Astrocyte (in vitro differentiated cells and primary cell): ENCODE data around the gene HS2ST1. TPM values are rescaled to one million over a fixed set of nuclear protein-coding genes. Genes with fewer than 3 reads are reported as not detected.

Source experiments
- DNase-seq: peaks from one replicate; pipeline ENCODE4 v3.0.0-alpha.2; 2010; ENCODE audit warnings: low read depth
- FAIRE-seq: peaks from 2 replicates; lab custom pipeline; 2011; peaks lifted over from hg19 to GRCh38; lab: Jason Lieb, UNC
- H2AFZ ChIP-seq: 2 replicates; pipeline ENCODE4 v1.6.0; 2012; ENCODE audit warnings: low read depth, low read length, inconsistent platforms
- H3K27ac ChIP-seq: 2 replicates; pipeline ENCODE4 v1.5.1; 2011; ENCODE audit warnings: low read depth, low read length, inconsistent platforms
- H3K27me3 ChIP-seq: 2 replicates; pipeline ENCODE4 v1.6.0; 2011; ENCODE audit warnings: low read length, inconsistent platforms; ENCODE audit not compliant: insufficient read depth
- H3K36me3 ChIP-seq: 2 replicates; pipeline ENCODE4 v1.5.1; 2011; ENCODE audit warnings: low read length, inconsistent platforms; ENCODE audit not compliant: insufficient read depth
- H3K4me1 ChIP-seq: 2 replicates; pipeline ENCODE4 v1.5.1; 2011; ENCODE audit warnings: low read length, inconsistent platforms; ENCODE audit not compliant: insufficient read depth
- H3K4me2 ChIP-seq: 2 replicates; pipeline ENCODE4 v1.6.0; 2012; ENCODE audit warnings: low read length, inconsistent platforms
- H3K4me3 ChIP-seq: 2 replicates; pipeline ENCODE4 v1.5.1; 2011; ENCODE audit warnings: low read depth, mild to moderate bottlenecking, low read length, inconsistent platforms; ENCODE audit not compliant: insufficient read depth
- H3K79me2 ChIP-seq: 2 replicates; pipeline ENCODE4 v1.6.0; 2012; ENCODE audit warnings: mild to moderate bottlenecking, low read length, inconsistent platforms; ENCODE audit not compliant: insufficient read depth
- H3K9ac ChIP-seq: 2 replicates; pipeline ENCODE4 v1.6.0; 2012; ENCODE audit warnings: mild to moderate bottlenecking, low read length, inconsistent platforms
- H3K9me3 ChIP-seq: 2 replicates; pipeline ENCODE4 v1.5.1; 2012; ENCODE audit warnings: low read depth, mild to moderate bottlenecking, low read length, inconsistent platforms; ENCODE audit not compliant: insufficient read depth
- H4K20me1 ChIP-seq: 2 replicates; pipeline ENCODE4 v1.6.0; 2012; ENCODE audit warnings: low read length, inconsistent platforms; ENCODE audit not compliant: insufficient read depth
- H3K27ac Mint-ChIP-seq: one replicate; pipeline ENCODE4 v1.8.0; 2021; ENCODE audit warnings: mild to moderate bottlenecking, mixed read lengths; ENCODE audit not compliant: unreplicated experiment
- H3K27me3 Mint-ChIP-seq: one replicate; pipeline ENCODE4 v1.8.0; 2021; ENCODE audit warnings: low read depth, mixed read lengths; ENCODE audit not compliant: unreplicated experiment
- H3K36me3 Mint-ChIP-seq: one replicate; pipeline ENCODE4 v1.8.0; 2021; ENCODE audit warnings: low read depth, mixed read lengths; ENCODE audit not compliant: unreplicated experiment
- H3K4me1 Mint-ChIP-seq: one replicate; pipeline ENCODE4 v1.8.0; 2021; ENCODE audit warnings: low read depth, mixed read lengths; ENCODE audit not compliant: unreplicated experiment
- H3K4me3 Mint-ChIP-seq: one replicate; pipeline ENCODE4 v1.8.0; 2021; ENCODE audit warnings: mild to moderate bottlenecking, moderate library complexity, mixed read lengths; ENCODE audit not compliant: unreplicated experiment
- H3K9me3 Mint-ChIP-seq: one replicate; pipeline ENCODE4 v1.8.0; 2021; ENCODE audit warnings: mild to moderate bottlenecking, mixed read lengths; ENCODE audit not compliant: unreplicated experiment
- EZH2 ChIP-seq: IDR thresholded peaks from 2 replicates; pipeline ENCODE4 v1.6.1; 2012; ENCODE audit warnings: mild to moderate bottlenecking, low read length, inconsistent platforms; ENCODE audit not compliant: insufficient read depth
- total RNA-seq: library from RNA; stranded (reverse); gene quantifications from 2 replicates; pipeline ENCODE4 v1.2.1, GENCODE V29; 2021
- TF ChIP-seq, protein P1 (sequence below): IDR thresholded peaks from 2 replicates; pipeline ENCODE4 v1.5.1; 2011; ENCODE audit warnings: low read depth, mild to moderate bottlenecking, inconsistent platforms, low read length, moderate library complexity; ENCODE audit not compliant: insufficient read depth

The HS2ST1 gene
- total RNA-seq, 1 donor from 2014 or later, result 34.7 TPM

DNA sequence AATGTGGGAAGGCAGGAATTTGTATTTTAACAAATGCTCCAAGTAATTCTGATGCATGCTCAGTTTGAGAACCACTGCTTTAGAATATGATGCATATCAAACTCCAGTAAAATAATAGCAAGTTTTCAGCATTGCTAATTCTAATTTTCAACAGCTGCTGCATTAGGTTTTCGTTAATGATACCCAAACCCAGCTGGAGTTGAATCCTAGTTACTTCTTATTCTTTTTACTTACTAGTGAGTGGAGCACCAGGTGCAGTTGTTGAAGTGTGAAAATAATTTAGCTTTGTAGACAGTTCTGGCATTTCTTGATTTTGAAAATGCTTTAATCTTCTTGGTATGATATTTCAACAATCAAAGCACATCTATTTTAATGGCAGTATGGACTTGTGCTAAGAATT, 138.5 kb downstream of the HS2ST1 start:
- H3K4me2 ChIP-seq, result no peak overlapping the region
- no peaks in the 10 kb centered on the region for H3K36me3 ChIP-seq
- H3K79me2 ChIP-seq, result peaks cover 4% of the 10 kb centered on the region
- TF ChIP-seq, protein P1, sequence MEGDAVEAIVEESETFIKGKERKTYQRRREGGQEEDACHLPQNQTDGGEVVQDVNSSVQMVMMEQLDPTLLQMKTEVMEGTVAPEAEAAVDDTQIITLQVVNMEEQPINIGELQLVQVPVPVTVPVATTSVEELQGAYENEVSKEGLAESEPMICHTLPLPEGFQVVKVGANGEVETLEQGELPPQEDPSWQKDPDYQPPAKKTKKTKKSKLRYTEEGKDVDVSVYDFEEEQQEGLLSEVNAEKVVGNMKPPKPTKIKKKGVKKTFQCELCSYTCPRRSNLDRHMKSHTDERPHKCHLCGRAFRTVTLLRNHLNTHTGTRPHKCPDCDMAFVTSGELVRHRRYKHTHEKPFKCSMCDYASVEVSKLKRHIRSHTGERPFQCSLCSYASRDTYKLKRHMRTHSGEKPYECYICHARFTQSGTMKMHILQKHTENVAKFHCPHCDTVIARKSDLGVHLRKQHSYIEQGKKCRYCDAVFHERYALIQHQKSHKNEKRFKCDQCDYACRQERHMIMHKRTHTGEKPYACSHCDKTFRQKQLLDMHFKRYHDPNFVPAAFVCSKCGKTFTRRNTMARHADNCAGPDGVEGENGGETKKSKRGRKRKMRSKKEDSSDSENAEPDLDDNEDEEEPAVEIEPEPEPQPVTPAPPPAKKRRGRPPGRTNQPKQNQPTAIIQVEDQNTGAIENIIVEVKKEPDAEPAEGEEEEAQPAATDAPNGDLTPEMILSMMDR, result no peak
- no peak for TF ChIP-seq EZH2
- no peak overlapping the region for H3K4me3 ChIP-seq
- Mint-ChIP-seq H3K9me3 (peaks cover under 1% of the 10 kb centered on the region), H3K4me1 (no peaks in the 10 kb centered on the region), H3K27ac (no peak overlapping the region), H3K36me3 (no peaks in the 10 kb centered on the region), H3K27me3 (no peaks in the 10 kb centered on the region), H3K4me3 (no peak overlapping the region)
- no peaks in the 10 kb centered on the region for H3K27me3 ChIP-seq
- no peak overlapping the region for H2AFZ ChIP-seq
- no peak overlapping the region for H3K9ac ChIP-seq
- DNase-seq (no peak), FAIRE-seq (no peak)
- H4K20me1 ChIP-seq, result peaks cover 9% of the 10 kb centered on the region
- H3K9me3 ChIP-seq, result no peaks in the 10 kb centered on the region
- no peaks in the 10 kb centered on the region for H3K4me1 ChIP-seq
- no peak overlapping the region for H3K27ac ChIP-seq

DNA sequence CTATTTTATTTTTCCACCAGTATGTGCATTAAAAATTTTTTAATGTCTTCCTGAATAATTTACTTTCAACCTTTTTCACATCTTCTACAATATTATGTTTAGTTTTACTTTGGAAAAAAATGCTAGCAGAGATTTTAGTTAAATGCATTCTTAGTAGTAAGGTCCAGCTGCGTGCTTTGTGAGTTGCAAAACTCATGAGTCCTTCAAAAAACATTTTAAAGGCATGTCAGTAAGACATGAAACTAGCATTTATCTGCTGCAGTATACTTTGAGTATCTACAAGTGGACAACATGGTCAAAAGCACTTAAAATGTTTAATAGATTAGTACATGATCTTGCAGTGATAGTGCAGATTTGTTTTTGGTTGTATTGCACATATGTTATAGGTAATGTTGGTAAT, 139.0 kb downstream of the HS2ST1 start:
- Histone ChIP-seq H2AFZ (no peak overlapping the region), H3K79me2 (no peaks in the 10 kb centered on the region), H3K27ac (no peak overlapping the region), H3K4me3 (no peak overlapping the region), H3K4me1 (no peaks in the 10 kb centered on the region), H3K4me2 (no peak overlapping the region), H3K27me3 (no peaks in the 10 kb centered on the region), H3K36me3 (no peaks in the 10 kb centered on the region), H4K20me1 (peaks cover 11% of the 10 kb centered on the region), H3K9ac (no peak overlapping the region), H3K9me3 (no peaks in the 10 kb centered on the region)
- Mint-ChIP-seq H3K4me1 (no peaks in the 10 kb centered on the region), H3K9me3 (peaks cover 3% of the 10 kb centered on the region), H3K4me3 (no peak overlapping the region), H3K27me3 (no peaks in the 10 kb centered on the region), H3K36me3 (no peaks in the 10 kb centered on the region), H3K27ac (no peak overlapping the region)
- no peak for FAIRE-seq
- TF ChIP-seq EZH2, result no peak
- TF ChIP-seq, protein P1, result no peak
- no peak for DNase-seq

DNA sequence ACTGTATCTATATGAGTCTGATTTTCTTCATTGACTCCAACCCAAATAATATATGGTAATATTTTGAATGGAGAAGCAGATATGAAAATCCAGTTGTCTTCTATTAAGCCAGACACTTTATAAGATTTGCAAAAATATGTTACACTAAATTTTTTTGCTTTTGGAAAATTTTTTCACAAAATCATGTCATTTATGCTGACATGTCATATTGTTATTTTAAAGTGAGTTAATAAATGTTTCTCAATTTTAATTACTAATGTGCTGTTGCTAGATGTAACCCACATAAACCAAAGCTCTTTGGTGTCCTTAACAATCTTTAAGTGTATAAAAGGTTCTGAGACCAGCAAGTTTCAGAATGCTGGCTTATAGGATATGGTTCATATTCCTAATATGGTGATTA, 142.5 kb downstream of the HS2ST1 start:
- H4K20me1 ChIP-seq, result peaks cover 11% of the 10 kb centered on the region
- H3K4me1 ChIP-seq, result no peaks in the 10 kb centered on the region
- H3K79me2 ChIP-seq, result no peaks in the 10 kb centered on the region
- no peak overlapping the region for H2AFZ ChIP-seq
- no peaks in the 10 kb centered on the region for H3K27me3 Mint-ChIP-seq
- no peak overlapping the region for H3K4me2 ChIP-seq
- H3K27ac ChIP-seq, result no peak overlapping the region
- H3K36me3 ChIP-seq, result no peaks in the 10 kb centered on the region
- no peak overlapping the region for H3K4me3 Mint-ChIP-seq
- no peaks in the 10 kb centered on the region for H3K36me3 Mint-ChIP-seq
- no peaks in the 10 kb centered on the region for H3K4me1 Mint-ChIP-seq
- H3K9ac ChIP-seq, result no peak overlapping the region
- H3K9me3 Mint-ChIP-seq, result peaks cover 3% of the 10 kb centered on the region
- H3K9me3 ChIP-seq, result no peaks in the 10 kb centered on the region
- H3K27me3 ChIP-seq, result no peaks in the 10 kb centered on the region
- H3K4me3 ChIP-seq, result no peak overlapping the region
- TF ChIP-seq, protein P1, result no peak
- TF ChIP-seq EZH2, result no peak
- DNase-seq (no peak), FAIRE-seq (no peak)
- no peak overlapping the region for H3K27ac Mint-ChIP-seq
